GM10847 (cell line): Measurements from ENCODE around the gene FFAR4.

ENCODE experiments used
- POLR2A ChIP-seq: IDR thresholded peaks from 2 replicates; pipeline ENCODE4 v1.6.1; 2011; ENCODE audit not compliant: insufficient read length; ENCODE audit errors: extremely low read depth

FFAR4 gene

GRCh38 chr10:93565446-93565845 is 1.0 kb upstream of the FFAR4 start:
- no peak for TF ChIP-seq POLR2A

GRCh38 chr10:93567277-93568104 is 1.0 kb downstream of the FFAR4 start:
- no peak for TF ChIP-seq POLR2A

GRCh38 chr10:93568105-93568390 is 1.6 kb downstream of the FFAR4 start:
- no peak for TF ChIP-seq POLR2A

- TF ChIP-seq POLR2A: no peak
Observed at GRCh38 chr10:93570383-93570782, 3.9 kb downstream of the FFAR4 start.

- TF ChIP-seq POLR2A: no peak
Observed at GRCh38 chr10:93572606-93573005, 6.1 kb downstream of the FFAR4 start.

GRCh38 chr10:93573051-93573909 is 6.8 kb downstream of the FFAR4 start:
- no peak for TF ChIP-seq POLR2A

GRCh38 chr10:93573924-93574323 is 7.5 kb downstream of the FFAR4 start:
- no peak for TF ChIP-seq POLR2A

- TF ChIP-seq POLR2A: no peak
Observed at GRCh38 chr10:93576888-93577287, 10.4 kb downstream of the FFAR4 start.

- no peak for TF ChIP-seq POLR2A
Observed at GRCh38 chr10:93577565-93577964, 11.1 kb downstream of the FFAR4 start.

GRCh38 chr10:93579089-93579488 is 12.6 kb downstream of the FFAR4 start:
- no peak for TF ChIP-seq POLR2A

GRCh38 chr10:93579985-93580711 is 13.7 kb downstream of the FFAR4 start:
- TF ChIP-seq POLR2A: no peak

GRCh38 chr10:93580828-93581227 is 14.4 kb downstream of the FFAR4 start:
- TF ChIP-seq POLR2A: no peak

GRCh38 chr10:93584445-93584844 is 18.0 kb downstream of the FFAR4 start:
- no peak for TF ChIP-seq POLR2A

- no peak for TF ChIP-seq POLR2A
Observed at GRCh38 chr10:93589648-93590562, 23.4 kb downstream of the FFAR4 start.

GRCh38 chr10:93590638-93591037 is 24.2 kb downstream of the FFAR4 start:
- TF ChIP-seq POLR2A: no peak
